Retinal pigment epithelial cell (primary cell): ENCODE measurements around the gene PRX.

Experiments
- DNase-seq: peaks from one replicate; pipeline ENCODE4 v3.0.0-alpha.2; 2010; ENCODE audit warnings: low read depth
- H3K4me3 ChIP-seq: 2 replicates; pipeline ENCODE4 v1.5.1; 2011; ENCODE audit warnings: mild to moderate bottlenecking, low read length, control low read depth, moderate library complexity
- CTCF ChIP-seq: conservative IDR thresholded peaks from 2 replicates; pipeline ENCODE4 v1.5.1; 2011; ENCODE audit warnings: low read depth, low read length, control low read depth, inconsistent platforms

Gene PRX

GRCh38 chr19:40421993-40422747 is 9.0 kb upstream of the PRX start:
- no peak for DNase-seq
- H3K4me3 ChIP-seq, result no peak overlapping the region
- TF ChIP-seq CTCF, result no peak

GRCh38 chr19:40420766-40421765 is 7.9 kb upstream of the PRX start:
- peak; percentile 97 for TF ChIP-seq CTCF
- peak; percentile 68 for DNase-seq
- peak overlapping the region; percentile 65 for H3K4me3 ChIP-seq

- H3K4me3 ChIP-seq, result peak overlapping the region; percentile 65
- TF ChIP-seq CTCF, result no peak
- DNase-seq, result no peak
These were observed 7.2 kb upstream of the PRX start for GRCh38 chr19:40420451-40420765.

GRCh38 chr19:40419780-40420179 is 6.6 kb upstream of the PRX start:
- no peak for DNase-seq
- no peak overlapping the region for H3K4me3 ChIP-seq
- TF ChIP-seq CTCF, result no peak

- no peak for TF ChIP-seq CTCF
- H3K4me3 ChIP-seq, result no peak overlapping the region
- no peak for DNase-seq
These were observed 6.0 kb upstream of the PRX start for GRCh38 chr19:40419066-40419612.

- no peak for TF ChIP-seq CTCF
- DNase-seq, result no peak
- no peak overlapping the region for H3K4me3 ChIP-seq
These were observed 4.9 kb upstream of the PRX start for GRCh38 chr19:40418040-40418439.

- TF ChIP-seq CTCF, result no peak
- H3K4me3 ChIP-seq, result no peak overlapping the region
- no peak for DNase-seq
These were observed 4.4 kb upstream of the PRX start for GRCh38 chr19:40417643-40417981.
